ENCODE data around the gene CD3G.

CD3G gene

GRCh38 chr11:118398791-118399559, 54.8 kb downstream of the CD3G start:
- H3K4me3 ChIP-seq (ENCODE audit: insufficient read depth in 1 of 2, low read depth in 1 of 2, low read length in 2 of 2), result no peak overlapping the region
- no peak overlapping the region for H4K91ac ChIP-seq (ENCODE audit: low read length)
- no peaks in the 10 kb centered on the region for H3K9me3 ChIP-seq (ENCODE audit: control insufficient read depth, low read length)
- 100% methylated on average over 1 of the region's 3 CpGs for WGBS
- H4K8ac ChIP-seq (ENCODE audit: low read length), result no peak overlapping the region
- no peaks in the 10 kb centered on the region for H3K79me1 ChIP-seq (replicated peaks; ENCODE audit: low read length, poor library complexity, severe bottlenecking)
- no peak overlapping the region for H2BK12ac ChIP-seq (ENCODE audit: low read length in 2 of 2)
- no peak overlapping the region for H2BK15ac ChIP-seq (ENCODE audit: low read depth, poor library complexity, severe bottlenecking)
- H2BK5ac ChIP-seq (ENCODE audit: low read depth, low read length, poor library complexity, severe bottlenecking), result no peak overlapping the region
- no peak overlapping the region for H3K4ac ChIP-seq (ENCODE audit: low read depth in 1 of 2, low read length in 2 of 2)
- no peaks in the 10 kb centered on the region for H3K27me3 ChIP-seq (ENCODE audit: control insufficient read depth in 1 of 2, insufficient read depth in 1 of 2, low read length in 2 of 2)
- no peak overlapping the region for H3K4me2 ChIP-seq (ENCODE audit: low read length, poor library complexity, severe bottlenecking)
- no peak overlapping the region for H2BK120ac ChIP-seq (ENCODE audit: low read depth, low read length)
- H3K18ac ChIP-seq (ENCODE audit: low read depth in 1 of 2, low read length in 2 of 2), result no peak overlapping the region
- peaks cover 16 to 42% of the 10 kb centered on the region in 2 experiments for H3K36me3 ChIP-seq (ENCODE audit: control insufficient read depth in 1 of 2, insufficient read depth in 2 of 2, low read depth in 1 of 2, low read length in 2 of 2)
- no peak overlapping the region for H2AFZ ChIP-seq (ENCODE audit: low read depth, low read length)
- H3K9ac ChIP-seq (ENCODE audit: low read length), result peak overlapping the region; percentile 53
- H3K23ac ChIP-seq (ENCODE audit: low read length in 2 of 2), result no peak overlapping the region
- H3K27ac ChIP-seq (ENCODE audit: low read length, poor library complexity, severe bottlenecking), result no peak overlapping the region
- peaks cover 8% of the 10 kb centered on the region for H3K4me1 ChIP-seq (ENCODE audit: control insufficient read depth, insufficient read depth, low read depth, low read length)
- H3K14ac ChIP-seq (ENCODE audit: low read length in 2 of 2), result no peak overlapping the region
- peak; percentile 3 for DNase-seq
- H2AK5ac ChIP-seq (ENCODE audit: low read length, severe bottlenecking), result no peak overlapping the region

- peak within 1 kb of the TSS; percentile 77 to 98 for H3K4ac ChIP-seq (ENCODE audit: low read depth in 1 of 2, low read length in 2 of 2)
- peak within 1 kb of the TSS; percentile 97 to 98 for H3K4me3 ChIP-seq (ENCODE audit: insufficient read depth in 1 of 2, low read depth in 1 of 2, low read length in 2 of 2)
- peak within 1 kb of the TSS; percentile 73 for H3K27ac ChIP-seq (ENCODE audit: low read length, poor library complexity, severe bottlenecking)
- WGBS, result under 1% methylated on average over 44 of the region's 51 CpGs
- H3K9ac ChIP-seq (ENCODE audit: low read length), result peak within 1 kb of the TSS; percentile 98
- H3K23ac ChIP-seq (ENCODE audit: low read length in 2 of 2), result peak within 1 kb of the TSS in 1 of 2 experiments; percentile 91
- H2BK15ac ChIP-seq (ENCODE audit: low read depth, poor library complexity, severe bottlenecking), result peak within 1 kb of the TSS; percentile 12
- H3K4me1 ChIP-seq (ENCODE audit: control insufficient read depth, insufficient read depth, low read depth, low read length), result peaks cover 8% of the 10 kb centered on the region
- no peaks in the 10 kb centered on the region for H3K9me3 ChIP-seq (ENCODE audit: control insufficient read depth, low read length)
- H2BK120ac ChIP-seq (ENCODE audit: low read depth, low read length), result no peak within 1 kb of the TSS
- no peak within 1 kb of the TSS for H2BK5ac ChIP-seq (ENCODE audit: low read depth, low read length, poor library complexity, severe bottlenecking)
- H4K91ac ChIP-seq (ENCODE audit: low read length), result peak within 1 kb of the TSS; percentile 67
- peak within 1 kb of the TSS; percentile 94 for H2AFZ ChIP-seq (ENCODE audit: low read depth, low read length)
- no peaks in the 10 kb centered on the region for H3K27me3 ChIP-seq (ENCODE audit: control insufficient read depth in 1 of 2, insufficient read depth in 1 of 2, low read length in 2 of 2)
- peak within 1 kb of the TSS in 1 of 2 experiments; percentile 46 for H3K14ac ChIP-seq (ENCODE audit: low read length in 2 of 2)
- peaks cover 0 to 33% of the 10 kb centered on the region in 2 experiments for H3K36me3 ChIP-seq (ENCODE audit: control insufficient read depth in 1 of 2, insufficient read depth in 2 of 2, low read depth in 1 of 2, low read length in 2 of 2)
- H3K4me2 ChIP-seq (ENCODE audit: low read length, poor library complexity, severe bottlenecking), result peak within 1 kb of the TSS; percentile 84
- H3K79me1 ChIP-seq (replicated peaks; ENCODE audit: low read length, poor library complexity, severe bottlenecking), result no peaks in the 10 kb centered on the region
- no peak within 1 kb of the TSS for H2BK12ac ChIP-seq (ENCODE audit: low read length in 2 of 2)
- peak; percentile 90 for DNase-seq
- peak within 1 kb of the TSS; percentile 14 for H2AK5ac ChIP-seq (ENCODE audit: low read length, severe bottlenecking)
- H3K18ac ChIP-seq (ENCODE audit: low read depth in 1 of 2, low read length in 2 of 2), result peak within 1 kb of the TSS; percentile 95 to 99
- H4K8ac ChIP-seq (ENCODE audit: low read length), result peak within 1 kb of the TSS; percentile 95
Observed at GRCh38 chr11:118401151-118401879, 57.2 kb downstream of the CD3G start, which contains the start of gene ATP5MG. TSS of gene ATP5MG (plus strand) at chr11:118401606. CDS start at chr11:118401666, 60 bp downstream.

DNA sequence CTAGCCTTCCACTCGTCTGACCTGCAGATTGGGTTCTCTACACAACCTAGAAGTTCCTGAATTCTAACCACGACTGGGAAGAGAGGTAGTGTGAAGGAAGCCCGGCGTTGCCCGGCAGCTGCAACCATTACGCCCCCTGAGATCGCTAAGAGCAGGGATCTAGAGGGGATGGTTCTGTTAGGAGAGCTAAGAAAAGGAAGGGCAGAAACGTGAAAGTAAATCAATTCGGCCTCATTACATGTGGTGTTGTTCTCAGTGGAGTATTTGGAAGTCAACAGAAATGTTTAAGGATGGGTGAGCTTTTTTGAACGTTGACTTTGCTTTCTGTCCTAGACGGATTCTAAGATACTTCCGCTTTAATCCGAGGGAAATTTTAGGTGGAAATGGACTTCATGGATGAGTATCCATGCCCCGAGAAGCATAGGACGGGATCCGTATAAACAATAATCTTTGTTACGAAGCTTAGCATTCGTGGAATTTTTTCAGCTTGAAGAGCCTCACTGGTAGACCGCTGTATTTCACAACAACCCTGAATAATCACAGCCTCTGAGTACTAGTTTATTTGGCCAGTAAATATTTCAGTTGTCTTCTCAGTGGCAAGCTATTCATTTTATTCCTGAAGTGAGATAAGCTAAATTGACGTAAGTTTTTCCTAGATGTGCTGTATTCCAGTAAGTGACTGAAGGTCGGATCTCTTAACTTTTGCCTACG, 57.9 kb downstream of the CD3G start:
- H4K91ac ChIP-seq (ENCODE audit: low read length), result peak overlapping the region; percentile 67
- no peak overlapping the region for H2BK5ac ChIP-seq (ENCODE audit: low read depth, low read length, poor library complexity, severe bottlenecking)
- peak overlapping the region; percentile 98 for H3K9ac ChIP-seq (ENCODE audit: low read length)
- peak overlapping the region; percentile 73 for H3K27ac ChIP-seq (ENCODE audit: low read length, poor library complexity, severe bottlenecking)
- peak overlapping the region in 1 of 2 experiments; percentile 46 for H3K14ac ChIP-seq (ENCODE audit: low read length in 2 of 2)
- WGBS, result 5% methylated on average over 19 of the region's 22 CpGs
- H3K36me3 ChIP-seq (ENCODE audit: control insufficient read depth in 1 of 2, insufficient read depth in 2 of 2, low read depth in 1 of 2, low read length in 2 of 2), result peaks cover 0 to 33% of the 10 kb centered on the region in 2 experiments
- peak overlapping the region; percentile 94 for H2AFZ ChIP-seq (ENCODE audit: low read depth, low read length)
- no peaks in the 10 kb centered on the region for H3K9me3 ChIP-seq (ENCODE audit: control insufficient read depth, low read length)
- H3K18ac ChIP-seq (ENCODE audit: low read depth in 1 of 2, low read length in 2 of 2), result peak overlapping the region; percentile 95 to 99
- no peak overlapping the region for H3K23ac ChIP-seq (ENCODE audit: low read length in 2 of 2)
- no peaks in the 10 kb centered on the region for H3K79me1 ChIP-seq (replicated peaks; ENCODE audit: low read length, poor library complexity, severe bottlenecking)
- H3K4me1 ChIP-seq (ENCODE audit: control insufficient read depth, insufficient read depth, low read depth, low read length), result peaks cover 8% of the 10 kb centered on the region
- H3K4ac ChIP-seq (ENCODE audit: low read depth in 1 of 2, low read length in 2 of 2), result peak overlapping the region; percentile 77 to 98
- H3K27me3 ChIP-seq (ENCODE audit: control insufficient read depth in 1 of 2, insufficient read depth in 1 of 2, low read length in 2 of 2), result no peaks in the 10 kb centered on the region
- H3K4me3 ChIP-seq (ENCODE audit: insufficient read depth in 1 of 2, low read depth in 1 of 2, low read length in 2 of 2), result peak overlapping the region; percentile 97 to 98
- peak; percentile 89 for DNase-seq
- H4K8ac ChIP-seq (ENCODE audit: low read length), result peak overlapping the region; percentile 89
- no peak overlapping the region for H2BK15ac ChIP-seq (ENCODE audit: low read depth, poor library complexity, severe bottlenecking)
- no peak overlapping the region for H2BK120ac ChIP-seq (ENCODE audit: low read depth, low read length)
- H2BK12ac ChIP-seq (ENCODE audit: low read length in 2 of 2), result no peak overlapping the region
- H3K4me2 ChIP-seq (ENCODE audit: low read length, poor library complexity, severe bottlenecking), result peak overlapping the region; percentile 31
- H2AK5ac ChIP-seq (ENCODE audit: low read length, severe bottlenecking), result no peak overlapping the region
